Spleen (tissue), 11 donors: ENCODE results near the gene ZFP3. TPM values are rescaled to one million over a fixed set of nuclear protein-coding genes. Genes with fewer than 3 reads are reported as not detected.
"Not testable (repeated sequence)": the region's sequence is repeated elsewhere in the genome, so short reads cannot be mapped to it uniquely, and the experiment has no call there.

Experiments used
- DNase-seq: peaks from one replicate; pipeline ENCODE4 v3.0.0-alpha.2; 2020
- H3K27ac ChIP-seq, 8 donors: fragments of 200-600 bp; sonication (generic) in 7 of 8; 1 replicate in 4 of 8; 2 replicates in 4 of 8; pipeline versions ENCODE4 v1.5.0 to v1.8.0; 2016 to 2021; ENCODE audit warnings: inconsistent platforms in 4 of 8, mild to moderate bottlenecking in 4 of 8, moderate library complexity in 1 of 8
- H3K27me3 ChIP-seq, 7 donors: fragments of 200-600 bp; sonication (generic) in 6 of 7; replicated peaks in 1 of 7; 1 replicate in 4 of 7; 2 replicates in 3 of 7; pipeline versions ENCODE4 v1.5.0 to v1.8.0; 2016 to 2021; ENCODE audit warnings: inconsistent platforms in 3 of 7, mild to moderate bottlenecking in 1 of 7
- H3K36me3 ChIP-seq, 6 donors: fragments of 200-600 bp; sonication (generic) in 5 of 6; 1 replicate in 4 of 6; 2 replicates in 2 of 6; pipeline versions ENCODE4 v1.5.0 to v1.8.0; 2016 to 2021; ENCODE audit warnings: inconsistent platforms in 2 of 6
- H3K4me1 ChIP-seq, 6 donors: fragments of 200-600 bp; sonication (generic) in 5 of 6; 1 replicate in 3 of 6; 2 replicates in 3 of 6; pipeline versions ENCODE4 v1.5.0 to v1.8.0; 2016 to 2021; ENCODE audit warnings: inconsistent platforms in 3 of 6
- H3K4me3 ChIP-seq, 8 donors: fragments of 200-600 bp; sonication (generic) in 7 of 8; 1 replicate in 4 of 8; 2 replicates in 4 of 8; pipeline versions ENCODE4 v1.5.0 to v1.8.0; 2016 to 2021; ENCODE audit warnings: inconsistent platforms in 4 of 8, mild to moderate bottlenecking in 4 of 8, moderate library complexity in 2 of 8
- H3K9me3 ChIP-seq, 8 donors: fragments of 200-600 bp; sonication (generic) in 7 of 8; 1 replicate in 4 of 8; 2 replicates in 4 of 8; pipeline versions ENCODE4 v1.5.0 to v1.8.0; 2016 to 2021; ENCODE audit warnings: inconsistent platforms in 4 of 8
- CTCF ChIP-seq, 11 experiments: fragments of 200-600 bp in 7 of 11; fragments of 450-650 bp in 4 of 11; sonication (generic) in 4 of 11; IDR thresholded peaks in 8 of 11; conservative IDR thresholded peaks in 3 of 11; 1 replicate in 7 of 11; 2 replicates in 4 of 11; pipeline versions ENCODE4 v1.4.0 to v1.8.0; 2016 to 2021; ENCODE audit warnings: antibody characterized with exemption in 11 of 11, inconsistent platforms in 4 of 11, mild to moderate bottlenecking in 1 of 11
- POLR2A ChIP-seq, 3 donors: fragments of 450-650 bp; IDR thresholded peaks; one replicate each; pipeline ENCODE4 v1.5.1; 2017; ENCODE audit warnings: antibody characterized with exemption in 3 of 3, mild to moderate bottlenecking in 1 of 3
- POLR2AphosphoS5 ChIP-seq, 3 donors: sonication (generic); formaldehyde crosslinking; IDR thresholded peaks; one replicate each; pipeline ENCODE4 v1.5.1; 2017; ENCODE audit warnings: antibody characterized with exemption in 3 of 3
- WGBS, 5 donors: extraction: QIAGEN DNeasy Blood & Tissue Kit in 3 of 5; methylation state at CpG; one replicate each; pipeline versions ENCODE4 v1.1.5 to v1.1.7; 2013 to 2018; 5-methylcytosine and 5-hydroxymethylcytosine counted together
- intact Hi-C: fragments of 100-400 bp; cut with DNase I; formaldehyde crosslinking; loops from one replicate; pipeline ENCODE4 v1.15.0; 2023; ENCODE audit warnings: low total_unique reads
- polyA plus RNA-seq, 3 donors: library from polyadenylated mRNA; stranded (reverse); fragments of 200-250 nt; gene quantifications; one replicate each; pipeline ENCODE4 v1.2.1, GENCODE V29; 2013
- total RNA-seq, 7 donors: library from RNA; depleted of rRNA in 3 of 7; stranded (reverse); fragments of >200 nt in 3 of 7; fragmentation: NEBNext Ultra II Directional in 4 of 7; extraction: Animal tissue kit (Norgen Biotek cat#: 25700) in 4 of 7; gene quantifications; one replicate each; pipeline versions ENCODE4 v1.1.0 to v1.2.1, GENCODE V29; 2016 to 2021
- donor health status: healthy with polysubstance abuse.
- donor health status: DM: no; HTN: no; CAD: no; lungs with moderate emphysema.
- donor health status: DM: no; HTN: no; CAD: no.
- donor health status: Bipolar disorder and iron deficiency.
- donor health status: healthy.
- donor health status: DM: no; HTN: no; CAD: no.
- donor health status: DM: yes; HTN: yes; CAD: no.

Gene ZFP3
- total and polyA plus RNA-seq, 10 donors, result 2.8 to 10.4 (median 7.0) TPM

- Histone ChIP-seq H3K27ac (no peak overlapping the region), H3K9me3 (no peaks in the 10 kb centered on the region), H3K4me1 (peaks cover 0 to 1% (median 0%) of the 10 kb centered on the region in 6 donors), H3K4me3 (no peak overlapping the region), H3K36me3 (no peaks in the 10 kb centered on the region), H3K27me3 (peaks cover 0 to 15% (median 0%) of the 10 kb centered on the region in 7 donors)
- intact Hi-C loops, result no loop called here
- DNase-seq, result no peak
- TF ChIP-seq POLR2AphosphoS5 (IDR thresholded peaks at IDR 0.05) (no peak), POLR2A (IDR thresholded peaks at IDR 0.05) (no peak), CTCF (IDR thresholded peaks at IDR 0.05 in 8 of 11, conservative IDR thresholded peaks at IDR 0.05 in 3 of 11) (no peak)
- 89 to 95% (median 91%) methylated on average over 9 to 10 of the region's 10 CpGs for WGBS, 5 donors
Observed at GRCh38 chr17:5055543-5055942, 22.7 kb upstream of the ZFP3 start.

GRCh38 chr17:5065227-5065744, 13.0 kb upstream of the ZFP3 start:
- 45 to 63% (median 52%) methylated on average over 1 of the region's 1 CpG for WGBS, 5 donors
- TF ChIP-seq POLR2AphosphoS5 (IDR thresholded peaks at IDR 0.05), result no peak
- no peak for TF ChIP-seq CTCF (IDR thresholded peaks at IDR 0.05 in 8 of 11, conservative IDR thresholded peaks at IDR 0.05 in 3 of 11)
- TF ChIP-seq POLR2A (IDR thresholded peaks at IDR 0.05), result no peak
- H3K4me3 ChIP-seq, result no peak overlapping the region
- no peaks in the 10 kb centered on the region for H3K36me3 ChIP-seq
- H3K4me1 ChIP-seq, result peaks cover 0 to 11% (median 0%) of the 10 kb centered on the region in 6 donors
- H3K27me3 ChIP-seq, result peaks cover 0 to 4% (median 0%) of the 10 kb centered on the region in 7 donors
- no peaks in the 10 kb centered on the region for H3K9me3 ChIP-seq
- DNase-seq, result no peak
- H3K27ac ChIP-seq, result no peak overlapping the region
- intact Hi-C loops, result loop anchor here (10.0 kb wide), 1 partner anchor 80 kb away; the partner anchor contains the start of gene CAMTA2

GRCh38 chr17:5068236-5068635, 10.0 kb upstream of the ZFP3 start:
- WGBS, 5 donors, result 82 to 94% (median 91%) methylated on average over 3 of the region's 3 CpGs
- Histone ChIP-seq H3K27me3 (no peaks in the 10 kb centered on the region), H3K27ac (no peak overlapping the region), H3K4me1 (no peaks in the 10 kb centered on the region), H3K4me3 (no peak overlapping the region), H3K9me3 (no peaks in the 10 kb centered on the region), H3K36me3 (no peaks in the 10 kb centered on the region)
- TF ChIP-seq CTCF (IDR thresholded peaks at IDR 0.05 in 8 of 11, conservative IDR thresholded peaks at IDR 0.05 in 3 of 11), result no peak
- no peak for TF ChIP-seq POLR2AphosphoS5 (IDR thresholded peaks at IDR 0.05)
- no peak for TF ChIP-seq POLR2A (IDR thresholded peaks at IDR 0.05)
- intact Hi-C loops, result loop anchor here (10.0 kb wide), 1 partner anchor 83 kb away; the partner anchor contains the start of gene CAMTA2
- no peak for DNase-seq

GRCh38 chr17:5069724-5070123, 8.5 kb upstream of the ZFP3 start:
- no peak for TF ChIP-seq CTCF (IDR thresholded peaks at IDR 0.05 in 8 of 11, conservative IDR thresholded peaks at IDR 0.05 in 3 of 11)
- TF ChIP-seq POLR2AphosphoS5 (IDR thresholded peaks at IDR 0.05), result no peak
- TF ChIP-seq POLR2A (IDR thresholded peaks at IDR 0.05), result no peak
- Histone ChIP-seq H3K27ac (no peak overlapping the region), H3K4me3 (no peak overlapping the region), H3K36me3 (no peaks in the 10 kb centered on the region), H3K9me3 (no peaks in the 10 kb centered on the region), H3K4me1 (no peaks in the 10 kb centered on the region), H3K27me3 (no peaks in the 10 kb centered on the region)
- WGBS, 5 donors, result 79 to 94% (median 91%) methylated on average over 4 of the region's 4 CpGs
- no peak for DNase-seq
- intact Hi-C loops, result loop anchor here (10.0 kb wide), 1 partner anchor 85 kb away; the partner anchor contains the start of gene CAMTA2

- 86 to 90% (median 89%) methylated on average over 4 to 5 of the region's 5 CpGs for WGBS, 5 donors
- H3K36me3 ChIP-seq, H3K27ac ChIP-seq, intact Hi-C loops, DNase-seq, H3K9me3 ChIP-seq, H3K4me3 ChIP-seq, H3K27me3 ChIP-seq: not testable (repeated sequence)
- H3K4me1 ChIP-seq, result peaks cover 4 to 28% (median 23%) of the 10 kb centered on the region in 6 donors
Observed at GRCh38 chr17:5075472-5075871, 2.8 kb upstream of the ZFP3 start.

GRCh38 chr17:5077275-5077674, 992 bp upstream of the ZFP3 start:
- 96 to 98% (median 97%) methylated on average over 24 of the region's 24 CpGs for WGBS, 5 donors
- H3K27me3 ChIP-seq, DNase-seq, intact Hi-C loops: not testable (repeated sequence)
- peak overlapping the region in 6 of 8 donors; percentile 85 to 93 (median 88) for H3K27ac ChIP-seq
- peaks cover 0 to 12% (median 3%) of the 10 kb centered on the region in 8 donors for H3K9me3 ChIP-seq
- H3K4me1 ChIP-seq, result peaks cover 4 to 32% (median 23%) of the 10 kb centered on the region in 6 donors
- H3K36me3 ChIP-seq, result peaks cover 0 to 22% (median 0%) of the 10 kb centered on the region in 6 donors
- H3K4me3 ChIP-seq, result peak overlapping the region in 5 of 8 donors; percentile 66 to 89 (median 68)
